ENCODE results near the gene NUBPL.
"Not testable (repeated sequence)": the region's sequence is repeated elsewhere in the genome, so short reads cannot be mapped to it uniquely, and the experiment has no call there.

NUBPL gene

GRCh38 chr14:31854508-31855075, 293.4 kb downstream of the NUBPL start:
- Histone ChIP-seq H3K27me3 (no peaks in the 10 kb centered on the region), H3K4me2 (peak overlapping the region in 2 of 11 experiments; percentile 51 to 70; a peak in 4 of 22 replicates), H3K9ac (peak overlapping the region in 1 of 11 experiments; percentile 7; a peak in 1 of 22 replicates), H4K20me1 (no peaks in the 10 kb centered on the region), H3K36me3 (peaks cover 0 to 17% (median 0%) of the 10 kb centered on the region in 11 experiments; a peak in 2 of 22 replicates), H3K27ac (0 out of 22 replicates have a peak overlapping the region, but pooled peaks of 1 of the 11 experiments have one; percentile 36), H3K9me3 (replicated peaks in 1 of 11) (peaks cover 0 to 28% (median 7%) of the 10 kb centered on the region in 11 experiments; a peak in 9 of 22 replicates), H3K4me3 (no peak overlapping the region), H3K4me1 (peaks cover 0 to 31% (median 0%) of the 10 kb centered on the region in 10 experiments; a peak in 5 of 20 replicates)
- TF ChIP-seq Cebpa-rat (IDR thresholded peaks at IDR 0.05) = no peak

GRCh38 chr14:31855262-31855661, 294.1 kb downstream of the NUBPL start:
- TF ChIP-seq Cebpa-rat (IDR thresholded peaks at IDR 0.05) = no peak
- Histone ChIP-seq H3K9ac (no peak overlapping the region), H3K9me3 (replicated peaks in 1 of 11) (peaks cover 0 to 28% (median 7%) of the 10 kb centered on the region in 11 experiments; a peak in 9 of 22 replicates), H3K27me3 (no peaks in the 10 kb centered on the region), H3K27ac (no peak overlapping the region), H3K4me3 (no peak overlapping the region), H3K4me1 (peaks cover 0 to 31% (median 0%) of the 10 kb centered on the region in 10 experiments; a peak in 5 of 20 replicates), H4K20me1 (no peaks in the 10 kb centered on the region), H3K36me3 (peaks cover 0 to 17% (median 0%) of the 10 kb centered on the region in 11 experiments; a peak in 2 of 22 replicates), H3K4me2 (peak overlapping the region in 1 of 11 experiments; percentile 51; a peak in 1 of 22 replicates)

GRCh38 chr14:31856003-31856402, 294.8 kb downstream of the NUBPL start:
- not testable (repeated sequence) for H3K27me3 ChIP-seq, H3K27ac ChIP-seq, H3K9ac ChIP-seq, H4K20me1 ChIP-seq, H3K4me2 ChIP-seq, H3K4me3 ChIP-seq
- H3K9me3 ChIP-seq (replicated peaks in 1 of 11) = peaks cover 0 to 28% (median 7%) of the 10 kb centered on the region in 11 experiments; a peak in 9 of 22 replicates
- peaks cover 0 to 17% (median 0%) of the 10 kb centered on the region in 11 experiments; a peak in 1 of 22 replicates for H3K36me3 ChIP-seq
- H3K4me1 ChIP-seq = peaks cover 0 to 31% (median 0%) of the 10 kb centered on the region in 10 experiments; a peak in 5 of 20 replicates

GRCh38 chr14:31858868-31859267, 297.7 kb downstream of the NUBPL start:
- Histone ChIP-seq H3K4me1 (peaks cover 0 to 31% (median 0%) of the 10 kb centered on the region in 10 experiments; a peak in 5 of 20 replicates), H3K9me3 (replicated peaks in 1 of 11) (peaks cover 0 to 28% (median 7%) of the 10 kb centered on the region in 11 experiments; a peak in 9 of 22 replicates), H3K4me3 (no peak overlapping the region), H3K36me3 (peaks cover 0 to 17% (median 0%) of the 10 kb centered on the region in 11 experiments; a peak in 1 of 22 replicates), H3K9ac (no peak overlapping the region), H3K27me3 (no peaks in the 10 kb centered on the region), H4K20me1 (no peaks in the 10 kb centered on the region), H3K27ac (no peak overlapping the region), H3K4me2 (peak overlapping the region in 2 of 11 experiments; percentile 26 to 38; a peak in 4 of 22 replicates)
- no peak for TF ChIP-seq Cebpa-rat (IDR thresholded peaks at IDR 0.05)

- Histone ChIP-seq H3K9me3 (replicated peaks in 1 of 11) (peaks cover 4 to 28% (median 18%) of the 10 kb centered on the region in 11 experiments; a peak in 21 of 22 replicates), H3K4me2 (peak overlapping the region in 10 of 11 experiments; percentile 8 to 46 (median 32); a peak in 13 of 22 replicates), H3K27me3 (no peaks in the 10 kb centered on the region)
Observed at GRCh38 chr14:31864937-31865855, 304.0 kb downstream of the NUBPL start.

GRCh38 chr14:31867570-31867969, 306.4 kb downstream of the NUBPL start:
- peaks cover 4 to 40% (median 18%) of the 10 kb centered on the region in 11 experiments; a peak in 21 of 22 replicates for H3K9me3 ChIP-seq (replicated peaks in 1 of 11)
- no peak overlapping the region for H3K4me3 ChIP-seq
- TF ChIP-seq Cebpa-rat (IDR thresholded peaks at IDR 0.05) = no peak
- H3K27me3 ChIP-seq = no peaks in the 10 kb centered on the region
- no peak overlapping the region for H3K9ac ChIP-seq
- peaks cover 5 to 11% (median 7%) of the 10 kb centered on the region in 10 experiments; a peak in 18 of 20 replicates for H3K4me1 ChIP-seq
- no peak overlapping the region for H3K4me2 ChIP-seq
- H4K20me1 ChIP-seq = no peaks in the 10 kb centered on the region
- H3K36me3 ChIP-seq = no peaks in the 10 kb centered on the region; a peak in 1 of 22 replicates
- H3K27ac ChIP-seq = no peak overlapping the region

More at GRCh38 chr14:31864937-31865855, 304.0 kb downstream of the NUBPL start:
- peaks cover 5 to 11% (median 7%) of the 10 kb centered on the region in 10 experiments; a peak in 18 of 20 replicates for H3K4me1 ChIP-seq
- TF ChIP-seq Cebpa-rat (IDR thresholded peaks at IDR 0.05) = no peak
- H3K9ac ChIP-seq = no peak overlapping the region
- no peaks in the 10 kb centered on the region; a peak in 1 of 22 replicates for H3K36me3 ChIP-seq
- no peak overlapping the region for H3K4me3 ChIP-seq
- no peaks in the 10 kb centered on the region for H4K20me1 ChIP-seq
- peak overlapping the region in 2 of 11 experiments; percentile 7 to 25; a peak in 1 of 22 replicates for H3K27ac ChIP-seq

GRCh38 chr14:31868096-31868495, 306.9 kb downstream of the NUBPL start:
- H4K20me1 ChIP-seq, H3K9ac ChIP-seq, H3K27ac ChIP-seq, H3K27me3 ChIP-seq, H3K4me3 ChIP-seq, H3K36me3 ChIP-seq, H3K4me2 ChIP-seq: not testable (repeated sequence)
- peaks cover 4 to 40% (median 18%) of the 10 kb centered on the region in 11 experiments; a peak in 21 of 22 replicates for H3K9me3 ChIP-seq (replicated peaks in 1 of 11)
- peaks cover 6 to 13% (median 7%) of the 10 kb centered on the region in 10 experiments; a peak in 18 of 20 replicates for H3K4me1 ChIP-seq

GRCh38 chr14:31876741-31877140, 315.5 kb downstream of the NUBPL start:
- no peaks in the 10 kb centered on the region for H3K36me3 ChIP-seq
- H3K27me3 ChIP-seq = no peaks in the 10 kb centered on the region
- peak overlapping the region; percentile 66 to 88 (median 77) for H3K27ac ChIP-seq
- no peaks in the 10 kb centered on the region for H4K20me1 ChIP-seq
- TF ChIP-seq Cebpa-rat (IDR thresholded peaks at IDR 0.05) = no peak
- peaks cover 0 to 17% (median 0%) of the 10 kb centered on the region in 11 experiments; a peak in 8 of 22 replicates for H3K9me3 ChIP-seq (replicated peaks in 1 of 11)
- H3K4me1 ChIP-seq = peaks cover 34 to 84% (median 55%) of the 10 kb centered on the region in 10 experiments
- H3K4me3 ChIP-seq = peak overlapping the region in 6 of 10 experiments; percentile 20 to 47 (median 35); a peak in 2 of 20 replicates
- H3K9ac ChIP-seq = peak overlapping the region in 10 of 11 experiments; percentile 40 to 75 (median 58); a peak in 18 of 22 replicates
- peak overlapping the region; percentile 63 to 90 (median 77) for H3K4me2 ChIP-seq

All from BLaER1 treated with 17β-estradiol and CSF1 and Interleukin-3, amounts not matched to agents 10 nM and 100 nM (cell line).